KMS-11 (cell line): ENCODE data around the gene STIM1.

Experiments
- H2AFZ ChIP-seq: fragments of 200-600 bp; sonication (generic); 2 replicates; pipeline ENCODE4 v1.6.1; 2016; ENCODE audit warnings: antibody characterized with exemption, mixed run types, low read depth
- H3K27ac ChIP-seq: fragments of 200-600 bp; sonication (generic); 2 replicates; pipeline ENCODE4 v1.6.1; 2016; ENCODE audit warnings: mild to moderate bottlenecking, mixed run types
- H3K27me3 ChIP-seq: fragments of 200-600 bp; sonication (generic); 2 replicates; pipeline ENCODE4 v1.6.1; 2017; ENCODE audit warnings: mild to moderate bottlenecking, low read depth, mixed run types, moderate library complexity; ENCODE audit not compliant: insufficient read depth
- H3K36me3 ChIP-seq: fragments of 200-600 bp; sonication (generic); 2 replicates; pipeline ENCODE4 v1.6.1; 2017; ENCODE audit warnings: mild to moderate bottlenecking, mixed run types; ENCODE audit not compliant: insufficient read depth
- H3K4me1 ChIP-seq: fragments of 200-600 bp; sonication (generic); 2 replicates; pipeline ENCODE4 v1.6.1; 2016; ENCODE audit warnings: mild to moderate bottlenecking, low read depth, mixed run types; ENCODE audit not compliant: poor library complexity, severe bottlenecking
- H3K4me2 ChIP-seq: fragments of 200-600 bp; sonication (generic); 2 replicates; pipeline ENCODE4 v1.7.0; 2016; ENCODE audit warnings: mild to moderate bottlenecking, mixed run types
- H3K4me3 ChIP-seq: fragments of 200-600 bp; sonication (generic); IDR thresholded peaks from 2 replicates; pipeline ENCODE4 v1.6.1; 2017; ENCODE audit warnings: low read depth, low read length, mixed read lengths; ENCODE audit not compliant: insufficient read depth
- H3K79me2 ChIP-seq: fragments of 200-600 bp; sonication (generic); 2 replicates; pipeline ENCODE4 v1.6.1; 2016; ENCODE audit warnings: low read depth, mixed run types; ENCODE audit not compliant: insufficient read depth
- H3K9ac ChIP-seq: fragments of 200-600 bp; sonication (generic); 2 replicates; pipeline ENCODE4 v1.6.1; 2016; ENCODE audit warnings: mild to moderate bottlenecking, mixed run types
- H4K20me1 ChIP-seq: fragments of 200-600 bp; sonication (generic); 2 replicates; pipeline ENCODE4 v1.6.1; 2016; ENCODE audit warnings: mild to moderate bottlenecking, mixed run types; ENCODE audit not compliant: insufficient read depth
- CTCF ChIP-seq: fragments of 200-600 bp; sonication (generic); conservative IDR thresholded peaks from 2 replicates; pipeline ENCODE4 v1.6.1; 2017; ENCODE audit warnings: low read depth, mild to moderate bottlenecking, antibody characterized with exemption, low read length, moderate library complexity, mixed read lengths

The STIM1 gene

GRCh38 chr11:3873712-3874349 is 18.4 kb downstream of the STIM1 start:
- Histone ChIP-seq H3K4me3 (no peak overlapping the region), H3K4me1 (peaks cover 48% of the 10 kb centered on the region), H3K4me2 (no peak overlapping the region), H3K27me3 (no peaks in the 10 kb centered on the region), H3K79me2 (peaks cover 35% of the 10 kb centered on the region), H2AFZ (no peak overlapping the region), H3K27ac (no peak overlapping the region), H3K9ac (no peak overlapping the region), H4K20me1 (no peaks in the 10 kb centered on the region), H3K36me3 (no peaks in the 10 kb centered on the region)
- no peak for TF ChIP-seq CTCF

GRCh38 chr11:3876613-3877012 is 21.1 kb downstream of the STIM1 start:
- Histone ChIP-seq H3K79me2 (peaks cover 24% of the 10 kb centered on the region; the same call in 1 of the 2 replicates), H4K20me1 (no peaks in the 10 kb centered on the region; the same call in 1 of the 2 replicates), H3K27ac (no peak overlapping the region), H3K9ac (no peak overlapping the region), H3K27me3 (no peaks in the 10 kb centered on the region), H3K36me3 (no peaks in the 10 kb centered on the region), H3K4me2 (no peak overlapping the region), H3K4me1 (peaks cover 44% of the 10 kb centered on the region), H3K4me3 (no peak overlapping the region), H2AFZ (no peak overlapping the region)
- TF ChIP-seq CTCF: no peak

GRCh38 chr11:3877364-3878257 is 22.1 kb downstream of the STIM1 start:
- Histone ChIP-seq H3K27me3 (no peaks in the 10 kb centered on the region), H3K4me1 (peaks cover 42% of the 10 kb centered on the region), H3K4me3 (no peak overlapping the region), H2AFZ (no peak overlapping the region), H3K27ac (no peak overlapping the region), H3K36me3 (no peaks in the 10 kb centered on the region), H3K9ac (no peak overlapping the region), H3K79me2 (peaks cover 25% of the 10 kb centered on the region), H4K20me1 (no peaks in the 10 kb centered on the region; the same call in 1 of the 2 replicates), H3K4me2 (no peak overlapping the region)
- TF ChIP-seq CTCF: no peak

GRCh38 chr11:3878258-3878584 is 22.8 kb downstream of the STIM1 start:
- H3K36me3 ChIP-seq: no peaks in the 10 kb centered on the region
- H3K79me2 ChIP-seq: peaks cover 28% of the 10 kb centered on the region
- H3K9ac ChIP-seq: no peak overlapping the region
- no peak overlapping the region for H3K4me2 ChIP-seq
- H3K4me3 ChIP-seq: no peak overlapping the region
- no peaks in the 10 kb centered on the region for H3K27me3 ChIP-seq
- H2AFZ ChIP-seq: no peak overlapping the region
- H3K27ac ChIP-seq: no peak overlapping the region
- H3K4me1 ChIP-seq: peaks cover 48% of the 10 kb centered on the region
- no peak for TF ChIP-seq CTCF
- no peaks in the 10 kb centered on the region; the same call in 1 of the 2 replicates for H4K20me1 ChIP-seq
